HG03135 (cell line): ENCODE data around the gene ARHGAP26.
A peak's percentile ranks its signal among the peaks of the same experiment; 100 is the strongest.

ENCODE experiments used
- ATAC-seq: cut with Tn5 transposase; IDR thresholded peaks from one replicate; pipeline ENCODE4 v1.9.1; 2021; ENCODE audit warnings: mild to moderate bottlenecking, moderate library complexity; ENCODE audit not compliant: unreplicated experiment

The ARHGAP26 gene

DNA sequence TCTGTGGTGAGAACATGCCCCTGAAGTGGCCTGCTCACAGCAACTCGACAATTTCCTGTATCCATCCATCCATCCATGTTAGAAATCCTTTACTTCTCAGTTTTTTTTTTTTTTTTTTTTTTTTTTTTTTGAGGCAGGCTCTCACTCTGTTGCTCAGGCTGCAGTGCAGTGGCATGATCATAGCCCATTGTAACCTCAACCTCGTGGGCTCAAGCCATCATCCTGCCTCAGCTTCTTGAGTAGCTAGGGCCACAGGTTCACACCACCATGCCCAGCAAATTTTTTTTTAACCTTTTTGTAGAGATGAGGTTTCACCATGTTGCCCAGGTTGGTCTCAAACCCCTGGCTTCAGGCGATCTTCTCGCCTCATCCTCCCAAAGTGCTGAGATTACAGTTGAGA is 259.1 kb downstream of the ARHGAP26 start:
- ATAC-seq = no peak

DNA sequence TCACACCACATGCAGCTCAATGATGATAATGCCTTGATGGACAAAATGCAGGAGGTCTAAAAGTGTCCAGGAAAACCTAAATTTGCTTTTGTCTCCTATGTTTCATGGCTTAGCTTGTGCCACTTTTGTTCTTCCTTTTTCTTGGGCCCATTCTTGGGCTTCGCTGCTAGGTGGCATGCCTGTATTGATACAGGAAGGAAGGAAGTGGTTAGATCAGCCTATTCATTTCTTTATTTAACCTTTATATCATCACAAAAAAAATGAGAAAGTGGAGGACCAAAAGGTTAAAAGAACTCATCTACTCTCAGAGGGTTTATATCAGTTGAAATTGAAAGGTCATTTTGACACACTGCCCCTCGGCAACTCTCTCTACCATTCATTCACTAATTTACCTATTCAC is 260.2 kb downstream of the ARHGAP26 start:
- ATAC-seq = no peak

DNA sequence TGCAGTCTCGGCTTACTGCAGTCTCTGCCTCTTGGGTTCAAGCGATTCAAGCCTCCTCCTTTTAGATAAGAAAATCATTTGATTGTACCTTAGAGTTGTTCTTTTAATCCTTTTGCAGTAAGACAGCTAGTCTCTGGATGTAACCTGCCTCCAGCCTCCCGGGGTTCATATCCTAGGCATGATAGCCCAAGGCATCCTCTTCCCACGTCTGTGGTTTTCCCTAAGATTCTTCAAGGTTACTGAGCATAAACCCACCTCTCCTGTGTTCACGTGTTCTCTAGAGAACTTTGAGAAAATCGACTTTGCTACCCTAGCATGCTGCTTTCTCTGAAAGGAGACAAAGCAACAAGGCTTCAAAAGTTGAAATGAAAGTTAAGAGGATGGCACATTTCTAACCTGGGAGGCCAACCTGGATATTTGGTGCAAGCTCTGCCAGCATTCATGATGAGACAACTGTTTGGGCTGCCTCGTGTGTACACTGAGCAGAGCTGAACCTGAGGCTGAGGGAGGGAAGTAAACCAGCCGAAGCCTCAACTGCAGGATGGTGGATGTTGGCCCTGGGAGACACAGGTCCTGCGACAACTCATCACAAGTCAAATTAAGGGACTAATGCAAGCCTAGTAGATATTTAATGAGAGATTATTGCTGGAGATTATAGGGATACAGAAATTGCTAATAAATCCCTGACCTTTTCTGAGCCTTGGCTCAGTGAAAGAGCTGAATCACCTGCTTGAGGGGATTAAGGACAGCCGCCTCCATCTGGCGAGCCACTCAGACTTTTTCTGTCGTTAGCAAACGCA is 261.8 kb downstream of the ARHGAP26 start:
- ATAC-seq = no peak

DNA sequence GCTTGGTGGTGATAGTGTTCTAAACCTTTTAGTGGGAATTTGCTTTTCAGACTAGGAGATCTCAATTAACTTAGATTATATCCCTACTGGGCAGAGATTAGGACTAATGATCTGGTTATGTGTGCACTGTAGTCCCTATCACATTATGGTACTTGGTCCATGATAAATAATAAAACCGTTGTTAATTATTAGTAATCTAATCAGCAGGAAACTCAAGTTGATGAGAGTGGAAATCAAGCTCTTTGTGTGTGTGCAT is 262.3 kb downstream of the ARHGAP26 start:
- ATAC-seq = no peak

DNA sequence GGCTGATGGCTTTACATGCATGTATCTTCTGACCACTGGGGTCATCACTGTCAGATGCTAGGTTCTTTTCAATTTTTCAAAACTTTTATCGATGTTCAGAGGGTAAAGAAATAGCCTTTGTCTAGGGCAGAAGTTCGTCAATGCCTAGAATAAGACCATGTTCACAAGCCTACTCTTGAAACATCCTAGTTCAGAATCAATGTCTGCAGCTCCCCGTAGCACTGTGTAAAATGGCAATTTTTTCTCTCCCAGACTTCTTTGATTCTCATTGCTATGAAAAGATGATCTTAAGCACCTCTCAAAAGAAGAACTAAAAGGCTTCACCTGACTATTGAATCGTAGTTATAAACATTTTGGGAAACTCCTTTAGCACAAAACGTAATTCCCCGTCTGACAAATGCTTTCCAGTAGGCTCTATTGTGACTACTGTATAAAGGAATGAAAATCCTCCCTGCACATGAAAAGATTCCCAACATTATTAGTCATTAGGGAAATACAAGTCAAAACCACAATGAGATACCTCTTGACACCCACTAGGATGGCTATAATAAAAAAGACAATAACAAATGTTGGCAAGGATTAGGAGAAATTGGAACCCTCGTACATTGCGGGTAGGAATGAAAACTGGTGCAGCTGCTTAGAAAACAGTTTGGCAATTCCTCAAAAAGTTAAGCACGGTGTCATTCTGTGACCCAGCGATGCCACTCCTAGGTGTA is 263.5 kb downstream of the ARHGAP26 start:
- ATAC-seq = no peak

DNA sequence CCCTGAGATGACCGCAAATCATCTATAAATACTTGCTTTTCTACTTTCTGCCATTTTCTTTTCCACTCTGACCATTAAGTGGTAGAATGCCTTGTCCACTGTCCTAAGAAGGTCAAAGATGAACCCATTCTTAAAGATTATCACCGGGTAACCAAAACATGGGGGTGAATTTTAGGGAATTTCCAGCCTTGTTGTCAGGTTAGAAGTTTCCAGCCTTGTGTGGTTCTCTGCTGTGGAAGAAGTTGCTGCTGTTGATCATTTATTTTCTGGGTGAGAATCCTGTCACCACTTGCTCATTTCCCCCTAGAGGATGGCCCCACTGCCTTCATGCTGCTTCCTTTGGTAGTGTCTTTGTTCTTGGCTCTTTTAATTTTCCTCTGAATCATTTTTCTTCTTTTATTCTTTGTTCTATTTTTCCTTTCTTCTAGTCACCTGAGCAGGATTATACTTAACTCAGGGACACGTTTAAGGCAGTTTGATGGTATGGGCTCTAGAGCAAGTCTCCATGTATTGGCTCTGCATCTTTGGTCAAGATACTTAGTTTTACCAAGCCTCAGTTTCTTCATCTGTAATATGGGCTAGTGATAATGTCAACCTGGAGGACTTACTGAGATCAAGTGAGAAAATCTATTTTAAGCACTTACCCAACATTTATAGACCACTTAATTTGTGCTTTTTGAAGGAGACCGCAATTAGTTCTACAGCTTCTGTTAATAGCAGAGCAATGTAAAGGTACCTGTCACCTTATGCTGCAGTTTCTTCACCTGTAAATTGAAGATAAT is 266.2 kb downstream of the ARHGAP26 start:
- ATAC-seq = no peak

DNA sequence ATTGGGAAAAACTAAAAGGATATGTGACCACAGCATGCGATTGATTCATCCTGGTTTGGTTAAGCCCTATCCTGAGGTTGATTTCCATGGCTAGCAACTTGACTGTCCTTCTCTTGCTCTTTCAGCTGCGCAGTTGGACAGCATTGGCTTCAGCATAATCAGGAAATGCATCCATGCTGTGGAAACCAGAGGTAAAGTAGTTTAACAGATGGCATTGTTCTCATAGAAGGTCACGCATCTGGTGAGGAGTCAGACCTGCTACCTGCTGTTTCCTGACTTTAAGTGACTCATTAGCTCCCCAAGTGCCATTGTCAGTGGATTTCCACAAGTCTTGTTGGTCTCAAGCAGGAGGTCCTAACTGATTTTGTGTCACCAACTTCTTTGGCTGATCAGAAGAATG is 266.9 kb downstream of the ARHGAP26 start:
- no peak for ATAC-seq

DNA sequence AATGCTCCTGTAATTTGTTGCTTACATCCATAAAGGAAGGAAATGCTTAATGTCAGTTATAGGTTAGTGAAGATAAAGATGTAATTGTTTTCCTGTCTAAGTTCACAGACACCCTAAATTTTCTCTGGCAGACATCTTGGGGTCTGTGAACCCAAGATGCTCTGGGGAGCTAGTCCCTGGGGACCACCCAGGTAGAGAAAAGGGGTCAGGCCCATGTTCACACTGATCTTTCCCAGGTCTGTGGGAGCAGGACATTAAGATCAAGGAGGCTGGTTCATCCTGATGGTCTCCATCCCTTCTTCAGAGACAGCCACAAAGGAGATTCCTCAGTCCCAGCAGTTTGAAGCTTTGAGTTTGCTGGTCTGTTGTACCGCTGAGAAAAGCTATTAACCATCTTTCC is 267.5 kb downstream of the ARHGAP26 start:
- no peak for ATAC-seq

DNA sequence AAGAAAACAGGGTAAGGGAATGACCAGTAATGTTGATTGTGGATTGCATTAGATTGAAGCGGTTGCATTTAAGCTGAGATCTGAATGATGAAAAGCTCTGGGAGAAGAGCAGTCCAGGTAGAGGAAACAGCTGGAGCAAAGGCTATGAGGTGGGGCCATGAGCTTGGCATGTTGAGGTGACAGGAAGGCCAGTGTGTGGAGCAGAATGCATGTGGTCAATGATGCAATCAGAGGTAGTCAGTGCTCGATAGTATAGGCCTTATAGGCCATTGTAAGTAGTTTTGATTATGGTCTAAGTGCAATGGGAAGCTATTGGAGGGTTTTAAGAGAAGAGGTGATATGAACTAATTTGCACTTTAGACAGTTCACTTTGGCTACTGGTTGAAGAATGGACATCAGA is 270.4 kb downstream of the ARHGAP26 start:
- no peak for ATAC-seq

DNA sequence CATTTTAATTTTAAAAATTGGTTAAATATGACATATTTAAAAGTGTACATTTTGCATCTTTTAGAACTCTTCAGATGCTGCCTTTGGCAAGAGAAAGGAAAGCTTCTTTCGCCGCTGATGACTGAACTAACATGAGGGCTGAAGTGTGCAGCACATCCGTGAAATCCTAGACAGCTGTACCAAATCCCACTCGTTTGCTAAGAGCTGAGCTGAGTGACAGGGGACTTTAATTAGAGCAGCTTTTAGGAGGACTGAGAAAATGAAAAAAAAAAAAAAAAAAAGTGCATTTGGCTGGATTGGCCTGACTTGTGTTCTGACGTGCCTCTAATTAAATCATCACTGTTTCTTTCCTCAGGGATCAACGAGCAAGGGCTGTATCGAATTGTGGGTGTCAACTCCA is 271.3 kb downstream of the ARHGAP26 start:
- ATAC-seq = no peak

DNA sequence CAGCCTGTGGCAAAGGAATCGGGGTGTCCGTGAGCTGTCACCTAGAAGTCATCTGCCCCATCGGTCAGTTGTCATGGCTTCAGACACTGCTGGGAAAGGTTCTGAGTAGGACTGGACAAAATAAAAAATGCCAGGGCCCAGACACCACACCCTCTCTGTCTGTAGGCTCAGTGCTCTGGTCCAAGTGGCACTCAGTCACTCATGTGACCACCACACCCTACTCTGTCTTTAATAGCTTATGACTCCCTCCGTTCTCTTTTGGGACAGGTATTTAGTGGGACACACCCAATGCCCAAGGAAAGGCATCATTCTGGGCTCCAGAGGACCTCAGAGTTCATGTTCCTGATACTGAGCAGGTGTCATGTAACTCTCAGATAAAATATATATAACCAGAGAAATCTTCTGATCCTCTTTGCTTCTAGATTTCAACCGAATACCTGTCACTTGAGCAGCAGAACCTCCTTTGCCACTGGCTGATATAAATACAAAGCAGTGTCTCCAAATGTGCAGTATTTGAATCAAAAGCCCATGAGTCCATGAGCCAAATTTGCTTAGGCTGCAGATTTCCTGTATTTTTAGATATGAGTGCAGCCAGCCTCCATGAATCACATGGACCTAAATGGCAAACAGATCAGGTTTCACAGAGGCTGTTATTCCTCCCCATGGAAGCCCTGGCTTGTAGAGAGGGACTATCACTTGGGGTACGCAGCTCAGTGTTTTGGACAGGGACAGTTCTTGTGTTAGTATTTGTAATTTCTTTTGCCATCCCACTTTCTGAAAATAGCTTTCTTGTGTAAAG is 272.0 kb downstream of the ARHGAP26 start:
- ATAC-seq = no peak

DNA sequence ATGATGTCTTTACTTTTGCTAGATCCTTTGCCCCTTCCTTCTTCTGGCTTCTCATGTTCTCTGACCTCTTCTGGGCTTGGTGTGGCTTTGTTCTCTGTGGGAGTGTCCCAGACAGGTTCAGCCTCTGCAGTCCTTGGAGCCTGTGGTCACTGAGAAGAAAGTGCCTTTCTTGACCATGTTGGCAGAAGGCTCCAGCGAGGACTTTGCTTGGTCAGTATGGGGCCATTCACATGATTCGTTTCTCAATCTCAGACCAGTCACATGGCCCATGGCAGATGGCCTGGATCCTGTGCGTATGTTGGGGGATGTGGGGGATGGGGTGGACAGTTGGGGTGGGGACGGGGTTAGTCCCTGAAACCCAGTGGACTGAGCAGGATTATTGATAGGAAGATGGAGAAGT is 274.1 kb downstream of the ARHGAP26 start:
- no peak for ATAC-seq

DNA sequence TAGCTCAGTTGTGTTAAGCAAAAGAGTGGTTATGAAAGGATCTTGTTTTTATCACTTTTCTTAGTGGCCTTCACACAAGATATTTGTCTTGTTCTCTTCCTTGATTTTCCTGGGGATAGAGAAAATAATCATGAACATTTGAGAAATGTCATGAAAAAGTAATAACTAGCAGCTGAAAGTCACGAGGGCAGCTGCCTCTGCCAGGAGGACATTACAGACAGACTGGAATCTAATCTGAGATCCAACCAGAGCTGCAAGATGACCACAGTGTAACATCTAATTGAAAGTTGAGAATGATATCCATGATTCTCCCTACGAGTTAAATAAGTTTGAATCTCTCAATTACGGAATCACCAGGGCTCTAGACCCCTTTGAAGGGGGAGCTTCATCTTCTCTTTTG is 274.9 kb downstream of the ARHGAP26 start:
- ATAC-seq = no peak

DNA sequence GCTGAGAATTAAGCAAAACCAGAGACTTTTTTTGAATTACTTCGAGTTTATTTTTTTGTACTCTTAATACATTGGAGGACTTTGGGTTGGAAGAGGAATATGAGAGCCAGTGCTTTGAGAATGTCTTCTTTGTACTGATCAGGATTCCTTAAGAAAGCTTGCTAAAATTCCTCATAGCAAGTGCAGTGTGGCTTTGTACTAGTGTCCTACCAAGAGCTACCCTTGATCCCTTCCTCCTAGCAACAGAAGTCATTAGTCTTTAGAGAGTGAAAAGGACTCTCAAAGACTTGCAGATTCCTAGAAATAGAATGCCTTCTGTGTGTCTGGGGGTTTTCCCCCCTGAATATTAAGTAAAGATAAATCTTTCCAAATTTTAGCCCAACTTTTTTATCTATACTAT is 276.1 kb downstream of the ARHGAP26 start:
- no peak for ATAC-seq

DNA sequence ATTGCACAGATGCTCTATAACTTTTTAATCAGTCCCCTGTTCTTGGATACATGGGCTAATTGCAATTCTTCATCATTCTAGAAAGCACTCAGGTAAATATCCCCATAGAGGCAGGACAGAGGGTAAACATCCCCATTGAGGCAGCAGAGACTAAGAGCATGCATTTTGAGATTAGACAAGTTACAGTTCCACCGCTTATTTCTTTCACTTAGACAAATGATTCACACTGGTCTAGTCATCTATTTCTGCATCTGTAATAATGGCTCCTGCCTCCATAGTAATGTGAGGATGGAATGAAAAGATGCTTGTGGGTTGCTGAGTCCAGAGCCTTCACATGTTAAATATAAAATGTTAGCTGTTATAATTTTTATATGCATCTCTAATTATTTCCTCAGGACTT is 276.9 kb downstream of the ARHGAP26 start:
- no peak for ATAC-seq

DNA sequence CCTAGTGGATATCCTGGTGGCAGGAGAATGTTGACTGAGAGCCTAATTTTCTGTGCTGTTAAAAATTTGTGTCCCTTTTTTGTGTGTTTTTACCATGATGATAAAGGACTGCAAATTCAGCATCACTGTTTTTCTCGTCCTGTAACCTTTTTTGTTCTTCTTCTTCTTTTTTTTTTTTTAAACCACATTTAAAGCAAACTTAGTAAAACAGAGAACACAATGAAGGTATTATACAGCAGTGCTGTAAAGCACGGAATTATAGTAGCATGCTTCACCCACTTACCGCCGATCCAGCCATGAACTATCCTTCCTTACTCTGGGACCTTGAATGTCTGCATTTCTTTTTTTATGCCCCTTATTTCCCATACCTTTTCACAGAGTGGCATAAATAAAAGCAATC is 280.0 kb downstream of the ARHGAP26 start:
- no peak for ATAC-seq

DNA sequence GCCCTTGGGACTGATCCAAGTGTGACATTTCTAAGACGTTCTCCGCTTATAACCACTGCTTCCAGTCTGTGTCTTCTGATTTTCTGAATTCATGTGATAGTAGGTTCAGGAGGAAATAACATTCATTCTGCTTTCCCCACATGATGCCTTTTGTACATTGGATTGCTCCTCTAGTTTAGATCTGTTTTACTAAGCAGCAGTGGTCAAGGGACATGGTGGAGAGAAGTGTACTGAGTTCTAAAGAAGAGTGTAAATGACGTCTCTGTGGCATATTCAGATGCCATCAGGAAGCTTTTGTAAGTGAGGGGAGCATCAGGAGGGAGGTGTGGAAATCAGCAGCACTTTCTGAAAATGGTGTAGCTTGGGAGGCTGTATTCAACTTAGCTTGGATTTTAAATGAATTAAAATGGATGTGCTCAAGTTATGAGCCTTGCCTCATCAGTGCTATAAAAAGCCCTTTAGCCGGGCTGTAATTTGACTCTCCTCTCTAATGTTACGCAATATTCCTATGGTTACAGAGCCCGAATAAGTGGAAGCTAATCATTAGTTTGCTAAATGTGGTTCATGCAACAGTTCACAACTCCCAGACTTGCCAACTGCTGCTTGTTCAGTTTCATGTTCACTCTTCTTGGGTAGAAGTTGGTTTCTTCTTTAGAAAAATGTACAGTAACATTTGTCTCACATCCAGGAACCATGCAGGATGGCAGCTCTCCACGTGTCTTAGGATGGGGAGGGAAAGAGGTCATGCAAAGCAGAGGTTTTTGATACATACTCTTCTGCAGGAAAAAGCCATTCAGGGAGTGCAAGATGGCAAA is 281.3 kb downstream of the ARHGAP26 start:
- ATAC-seq = no peak

DNA sequence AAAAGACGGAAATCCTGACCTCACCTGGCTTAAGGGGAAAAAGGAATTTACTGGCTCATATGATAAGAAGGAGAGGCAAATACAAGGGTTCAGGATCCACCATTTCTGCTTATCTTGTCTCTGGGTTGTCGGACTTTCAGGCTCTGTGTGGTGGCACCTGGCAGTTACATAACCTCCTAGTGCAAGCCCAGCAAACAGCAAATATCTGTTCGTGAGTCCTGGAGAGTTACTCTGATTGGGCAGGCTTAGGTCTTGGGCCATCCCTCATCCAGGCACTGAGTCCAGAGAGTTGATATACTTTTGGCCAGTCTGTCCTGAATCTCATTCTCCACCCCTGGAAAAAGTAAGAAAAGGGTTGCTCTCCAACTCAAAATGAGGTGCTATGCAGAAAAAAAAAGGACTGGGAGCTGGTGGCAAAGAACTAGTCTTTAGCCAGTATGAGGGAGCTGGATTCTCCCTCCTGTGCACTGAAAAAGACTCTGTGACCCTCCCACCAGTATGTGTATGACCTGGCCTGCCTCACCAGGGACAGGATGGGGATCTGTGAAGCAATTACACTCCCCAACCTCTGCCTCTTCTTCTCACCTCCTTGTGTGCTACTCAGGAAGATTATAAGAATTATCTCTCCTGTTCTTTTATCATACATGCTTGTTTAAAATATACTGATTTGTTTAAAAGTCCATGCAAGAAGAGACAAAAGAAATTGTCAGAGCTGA is 282.9 kb downstream of the ARHGAP26 start:
- ATAC-seq = no peak

DNA sequence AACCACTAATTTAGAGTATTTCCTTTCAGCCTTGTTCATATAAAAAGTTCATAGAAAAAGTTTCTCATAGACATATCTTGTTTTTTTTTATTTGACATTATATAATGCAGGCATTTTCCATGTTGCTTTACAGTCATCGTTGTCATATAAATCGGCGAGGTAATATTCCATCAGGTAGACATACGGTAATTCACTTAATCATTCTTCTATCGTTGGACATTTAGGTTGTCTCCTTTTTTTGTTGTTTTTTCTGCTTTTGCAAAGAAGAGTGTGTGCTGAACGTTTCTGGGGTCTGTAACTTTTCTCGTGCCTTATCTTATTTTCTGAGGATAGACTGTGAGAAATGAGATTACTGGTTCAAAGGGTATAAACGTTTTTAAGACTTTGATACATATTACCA is 283.6 kb downstream of the ARHGAP26 start:
- ATAC-seq = no peak

DNA sequence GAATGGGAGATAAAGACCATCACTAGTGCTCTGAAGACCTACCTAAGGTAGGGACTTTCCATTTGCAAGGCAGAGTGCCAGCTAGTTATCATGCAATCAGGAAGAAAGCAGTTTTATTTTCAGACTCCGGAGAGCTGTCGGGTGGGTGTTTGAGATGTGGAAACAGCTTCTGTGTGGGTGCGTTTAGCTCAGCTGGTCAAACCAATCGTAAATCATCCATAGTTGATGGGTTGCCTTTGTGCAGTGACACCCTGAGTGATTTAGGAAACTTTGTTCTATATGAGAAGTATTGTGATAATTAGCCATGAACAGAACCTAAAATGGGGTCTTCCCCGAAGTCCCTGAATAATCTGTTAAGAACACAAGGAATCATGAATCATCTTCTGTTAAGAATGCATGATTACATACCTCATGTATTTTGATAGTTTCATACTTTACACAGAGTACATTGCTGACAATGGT is 284.3 kb downstream of the ARHGAP26 start:
- peak; percentile 34 for ATAC-seq
